T-helper 2 cell treated with Interferon-gamma antibody and Interleukin-4, amounts not matched to agents 100 ng/mL and 5 ng/mL, for 36 hours (primary cell): ENCODE results near the gene EEPD1. TPM values are rescaled to one million over a fixed set of nuclear protein-coding genes. Genes with fewer than 3 reads are reported as not detected.
"Not testable (repeated sequence)": the region's sequence is repeated elsewhere in the genome, so short reads cannot be mapped to it uniquely, and the experiment has no call there.

ENCODE experiments used
- intact Hi-C: fragments of 100-400 bp; cut with micrococcal nuclease; formaldehyde crosslinking; loops from one replicate; pipeline ENCODE4 v1.15.1; 2023
- total RNA-seq: library from RNA; stranded (reverse); gene quantifications from 2 replicates; pipeline ENCODE4 v1.2.3, GENCODE V29; 2022

EEPD1 gene
- total RNA-seq, 1 donor from 2014 or later = 11.5 TPM

DNA sequence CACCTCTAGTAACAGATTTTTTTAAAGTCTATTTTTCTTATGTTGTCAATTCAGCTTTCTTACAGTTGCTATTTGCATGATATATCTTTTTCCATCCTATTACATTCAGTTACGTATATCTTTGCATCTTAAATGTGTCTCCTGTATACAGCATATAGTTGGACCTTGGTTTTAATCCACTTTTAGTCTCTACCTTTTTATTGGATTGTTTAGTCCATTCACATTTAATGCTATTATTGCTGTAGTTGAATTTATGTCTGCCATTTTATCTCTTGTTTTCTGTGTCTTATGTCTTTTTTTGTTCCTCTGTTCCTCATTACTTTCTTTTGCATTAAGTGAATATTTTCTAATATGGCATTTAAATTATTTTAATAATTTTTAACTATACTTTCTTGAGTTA, 100.6 kb downstream of the EEPD1 start:
- intact Hi-C loops = no loop called here

DNA sequence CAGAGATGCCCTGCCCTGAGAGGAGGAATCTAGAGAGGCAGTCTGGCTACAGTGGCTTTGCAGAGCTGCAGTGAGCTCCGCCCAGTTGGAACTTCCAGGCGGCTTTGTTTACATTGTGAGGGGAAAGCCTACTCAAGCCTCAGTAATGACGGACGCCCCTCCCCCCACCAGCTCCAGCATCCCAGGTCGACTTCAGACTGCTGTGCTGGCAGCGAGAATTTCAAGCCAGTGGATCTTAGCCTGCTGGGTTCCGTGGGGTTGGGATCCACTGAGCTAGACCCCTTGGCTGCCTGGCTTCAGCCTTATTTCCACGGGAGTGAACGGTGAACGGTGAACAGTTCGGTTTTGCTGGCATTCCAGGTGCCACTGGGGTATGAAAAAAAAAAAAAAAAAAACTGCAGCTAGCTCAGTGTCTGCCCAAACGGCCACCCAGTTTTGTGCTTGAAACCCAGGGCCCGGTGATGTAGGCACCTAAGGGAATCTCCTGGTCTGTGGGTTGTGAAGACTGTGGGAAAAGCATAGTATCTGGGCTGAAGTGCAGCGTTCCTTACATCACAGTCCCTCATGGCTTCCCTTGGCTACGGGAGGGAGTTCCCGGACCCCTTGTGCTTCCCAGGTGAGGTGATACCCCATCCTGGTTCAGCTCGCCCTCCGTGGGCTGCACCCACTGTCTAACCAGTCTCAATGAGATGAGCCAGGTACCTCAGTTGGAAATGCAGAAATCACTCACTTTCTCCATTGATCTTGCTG, 105.6 kb downstream of the EEPD1 start:
- intact Hi-C loops = not testable (repeated sequence)

DNA sequence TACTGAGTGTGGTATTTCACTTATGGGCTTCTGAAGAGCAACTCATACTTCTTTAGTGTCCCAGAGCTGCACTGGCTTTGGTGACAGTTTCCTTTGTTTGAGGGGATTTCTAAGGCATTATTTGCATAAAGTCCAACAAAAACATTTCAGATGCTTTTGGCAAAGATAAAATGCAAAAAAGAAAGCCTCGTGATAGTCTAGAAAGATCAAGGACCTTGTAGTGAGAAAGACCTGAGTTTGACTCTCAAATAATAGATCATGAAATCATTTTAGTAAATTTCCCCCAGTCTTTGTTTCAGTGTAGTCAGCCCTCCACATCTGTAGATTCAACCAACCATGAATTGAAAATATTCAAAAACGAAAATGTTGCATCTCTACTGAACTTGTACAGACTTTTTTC, 107.4 kb downstream of the EEPD1 start:
- intact Hi-C loops = no loop called here

DNA sequence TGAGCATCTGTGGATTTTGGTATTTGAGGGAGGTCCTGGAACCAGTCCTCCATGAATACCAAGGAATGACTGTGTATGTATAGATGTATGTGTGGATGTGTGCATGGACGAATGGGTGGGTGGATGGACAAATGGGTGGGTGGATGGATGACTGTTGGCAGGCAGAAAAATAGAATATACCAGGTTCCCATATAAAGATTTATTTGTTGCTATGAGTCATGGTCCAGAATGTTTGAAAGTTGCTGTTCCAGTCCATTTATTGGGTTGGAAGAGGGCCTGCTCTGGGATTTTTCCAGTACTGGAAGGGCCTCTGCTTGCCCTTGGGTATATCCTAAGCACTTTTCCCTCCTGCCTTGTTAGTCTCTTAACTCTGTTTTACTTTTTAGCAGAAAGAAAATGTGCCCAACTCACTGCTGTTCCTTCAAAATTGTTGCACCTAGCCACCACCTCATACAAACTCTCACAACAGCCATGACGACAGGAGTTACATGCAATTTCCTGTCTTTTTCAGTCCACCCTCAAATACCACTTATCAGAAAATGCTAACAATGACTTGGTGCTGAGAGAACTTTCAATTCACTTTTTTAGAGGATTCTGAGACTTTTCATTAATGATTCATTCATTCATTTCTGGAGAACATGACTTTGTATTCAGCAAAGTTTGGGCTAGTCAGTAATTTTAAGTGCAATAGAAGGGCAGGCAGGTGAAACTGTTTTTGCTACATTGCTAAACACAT, 108.1 kb downstream of the EEPD1 start:
- intact Hi-C loops = no loop called here

DNA sequence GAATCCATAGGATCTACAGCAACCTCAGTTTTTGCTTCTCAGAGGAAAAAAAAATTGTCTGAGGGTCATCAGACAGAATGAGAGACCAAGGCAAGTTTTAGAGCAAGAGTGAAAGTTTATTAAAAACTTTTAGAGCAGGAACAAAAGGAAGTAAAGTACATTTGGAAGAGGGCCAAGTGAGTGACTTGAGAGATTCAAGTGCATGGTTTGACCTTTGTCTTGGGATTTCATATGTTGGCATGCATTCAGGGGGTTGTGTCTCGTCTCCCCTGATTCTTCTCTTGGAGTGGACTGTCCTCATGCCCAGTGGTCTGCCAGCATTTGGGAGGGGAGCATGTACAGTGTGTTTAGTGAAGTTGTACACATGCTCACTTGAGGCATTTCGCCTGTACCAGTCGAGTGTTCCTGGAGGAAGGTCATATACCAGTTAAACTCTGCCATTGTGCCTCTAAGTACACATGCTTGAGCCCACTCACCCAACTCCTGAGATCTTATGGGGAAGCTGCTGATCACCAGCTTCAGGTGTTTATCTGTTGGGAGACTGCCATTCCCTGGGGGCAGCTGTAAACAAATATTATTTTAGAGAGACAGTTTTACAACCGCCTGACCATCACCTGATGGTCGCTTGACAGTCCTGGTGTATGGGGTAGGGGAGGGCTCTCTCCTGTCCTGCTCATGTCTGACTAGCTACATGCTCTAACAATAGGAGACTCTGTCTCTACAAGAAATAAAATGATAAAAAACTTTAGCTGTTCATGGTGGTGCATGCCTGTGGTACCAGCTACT, 109.4 kb downstream of the EEPD1 start:
- intact Hi-C loops = no loop called here

DNA sequence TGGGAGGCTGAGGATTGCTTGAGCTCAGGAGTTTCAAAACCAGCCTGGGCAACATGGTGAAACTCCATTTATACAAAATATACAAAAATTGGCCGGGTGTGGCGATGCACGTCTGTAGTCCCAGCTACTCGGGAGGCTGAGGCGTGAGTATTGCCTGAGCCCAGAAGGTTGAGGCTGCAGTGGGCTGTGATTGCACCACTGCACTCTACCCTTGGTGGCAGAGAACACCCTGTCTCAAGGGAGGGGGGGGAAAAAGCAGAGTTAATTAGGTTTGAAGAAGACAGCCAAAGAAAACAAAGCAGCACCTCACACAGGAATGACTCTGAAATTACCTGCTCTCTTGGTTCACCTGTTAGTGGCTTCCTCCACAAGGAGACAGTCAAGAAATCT, 110.0 kb downstream of the EEPD1 start:
- intact Hi-C loops = no loop called here

DNA sequence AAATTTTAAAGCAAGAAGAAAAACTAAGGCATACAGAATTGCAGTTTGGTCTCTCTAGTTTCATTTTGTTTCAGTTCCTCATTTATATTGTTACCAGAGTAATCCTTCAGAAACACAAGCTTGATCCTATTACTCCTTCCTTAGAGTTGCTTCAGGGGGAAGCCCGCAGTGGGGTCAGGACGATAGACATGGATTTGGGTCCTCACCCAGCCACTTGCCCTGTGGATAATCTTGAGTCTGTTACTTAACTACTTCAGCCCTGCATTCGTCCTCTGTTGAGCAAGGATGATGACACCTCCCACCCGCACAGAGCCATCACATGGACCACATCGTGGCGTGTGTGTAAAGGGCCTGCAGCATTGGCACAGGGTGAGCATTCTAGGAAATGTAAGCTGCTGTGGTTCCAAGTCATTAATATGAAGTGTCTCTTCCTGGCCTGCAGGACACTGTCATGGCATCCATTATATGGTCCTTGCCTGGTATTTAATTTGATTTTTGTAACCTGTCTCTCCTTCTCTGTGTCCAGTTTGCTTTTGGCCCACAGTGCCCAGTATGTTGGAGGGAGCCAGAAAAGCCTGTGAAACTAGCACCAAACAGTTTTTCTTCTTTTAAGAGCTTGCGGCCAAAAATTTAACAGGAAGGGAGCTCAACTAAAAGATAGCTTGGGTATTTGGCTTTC, 111.2 kb downstream of the EEPD1 start:
- intact Hi-C loops = no loop called here

DNA sequence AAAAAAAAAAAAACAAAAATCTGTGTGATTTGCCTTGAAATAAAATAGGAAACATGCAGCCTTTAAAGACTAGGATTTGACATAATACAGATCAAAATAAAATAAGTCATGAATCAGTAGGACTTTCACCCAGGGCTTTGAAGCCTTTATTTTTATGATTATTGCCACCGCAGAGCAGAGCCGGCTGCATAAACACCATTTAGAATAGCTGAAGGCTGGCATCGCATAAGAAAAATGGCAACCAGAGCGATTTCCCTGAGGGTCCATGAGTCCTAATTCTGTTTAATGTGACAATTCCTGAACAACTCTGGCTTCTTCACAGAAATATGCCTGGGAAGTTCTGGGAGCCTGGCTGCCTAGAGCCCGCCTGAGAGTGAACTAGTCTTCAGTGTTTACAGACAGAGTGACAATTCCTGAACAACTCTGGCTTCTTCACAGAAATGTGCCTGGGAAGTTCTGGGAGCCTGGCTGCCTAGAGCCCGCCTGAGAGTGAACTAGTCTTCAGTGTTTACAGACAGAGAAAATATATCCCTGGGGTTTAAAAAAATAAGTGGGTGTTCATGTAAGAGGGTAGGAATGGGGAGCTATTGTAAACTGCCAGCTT, 112.0 kb downstream of the EEPD1 start:
- intact Hi-C loops = no loop called here

DNA sequence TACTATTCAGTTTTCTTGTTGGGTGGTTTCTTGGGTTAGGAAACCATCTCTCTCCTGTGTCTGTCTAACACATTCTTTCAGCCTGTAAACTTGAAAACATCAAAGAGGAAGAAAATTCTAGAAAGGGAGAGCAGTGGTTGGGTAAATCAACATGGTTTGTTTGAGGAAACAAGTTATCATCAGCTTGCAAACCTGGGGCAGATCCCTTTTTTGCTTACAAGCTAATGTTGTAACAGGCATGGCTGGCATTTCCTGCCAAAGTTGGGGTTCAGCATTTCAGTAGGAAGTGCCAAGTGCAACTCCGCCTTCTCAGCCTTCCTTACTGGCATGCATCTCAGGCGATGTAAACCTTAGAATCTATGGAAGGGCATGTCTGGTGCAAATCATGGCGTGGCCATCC, 112.6 kb downstream of the EEPD1 start:
- intact Hi-C loops = no loop called here

DNA sequence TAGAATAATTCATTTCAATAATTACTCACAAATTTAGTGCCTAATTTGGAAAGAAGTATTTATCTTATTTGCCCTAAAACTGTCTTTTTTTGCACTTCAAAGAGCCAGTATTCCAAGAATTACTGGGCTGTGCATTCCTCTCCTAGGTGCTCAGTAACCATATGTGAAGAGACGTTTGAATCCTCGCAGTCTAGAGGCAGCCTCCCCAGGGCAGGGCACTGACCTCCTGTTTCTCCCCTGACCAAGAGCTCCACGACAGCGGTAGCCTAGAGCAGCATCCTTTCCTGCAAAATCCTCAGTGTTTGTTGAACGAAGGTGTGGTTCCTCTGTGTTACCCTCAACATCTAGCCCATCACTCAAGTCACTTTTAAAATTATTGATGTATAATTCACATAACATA, 113.1 kb downstream of the EEPD1 start:
- intact Hi-C loops = no loop called here

DNA sequence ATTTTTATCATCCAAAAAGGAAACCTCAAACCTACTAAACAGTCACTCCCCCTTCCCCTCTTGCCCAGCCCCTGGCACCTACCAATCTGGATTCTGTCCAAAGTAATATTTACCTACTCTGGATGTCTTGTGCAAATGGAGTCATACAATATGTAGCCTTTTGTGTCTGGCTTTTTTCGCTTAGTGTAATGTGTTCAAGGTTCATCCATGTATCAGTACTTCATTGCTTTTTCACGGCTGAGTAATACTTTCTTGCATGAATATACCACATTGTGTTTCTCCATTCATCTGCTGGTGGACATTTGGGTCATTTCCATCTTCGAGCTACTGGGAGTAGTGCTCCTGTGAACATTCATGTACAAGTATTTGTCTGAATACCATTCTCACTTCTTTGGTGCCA, 113.6 kb downstream of the EEPD1 start:
- intact Hi-C loops = no loop called here

DNA sequence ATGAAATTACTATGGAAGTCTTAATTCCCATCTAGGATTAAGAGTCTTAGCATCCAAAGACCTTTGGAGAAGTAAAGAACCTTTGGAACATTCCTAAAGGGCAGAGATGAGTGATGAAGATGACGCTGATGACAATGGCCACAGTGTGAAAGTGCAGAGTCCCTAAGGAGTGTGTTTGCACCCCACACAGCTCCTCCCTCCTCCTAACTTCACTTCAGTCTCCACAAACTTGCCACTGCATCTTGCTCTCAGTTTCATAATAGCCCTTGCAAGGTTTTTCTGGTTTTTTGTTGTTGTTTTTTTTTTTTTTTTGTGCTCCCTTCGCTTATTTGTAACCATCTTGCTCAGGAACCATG, 119.1 kb downstream of the EEPD1 start:
- intact Hi-C loops = no loop called here

DNA sequence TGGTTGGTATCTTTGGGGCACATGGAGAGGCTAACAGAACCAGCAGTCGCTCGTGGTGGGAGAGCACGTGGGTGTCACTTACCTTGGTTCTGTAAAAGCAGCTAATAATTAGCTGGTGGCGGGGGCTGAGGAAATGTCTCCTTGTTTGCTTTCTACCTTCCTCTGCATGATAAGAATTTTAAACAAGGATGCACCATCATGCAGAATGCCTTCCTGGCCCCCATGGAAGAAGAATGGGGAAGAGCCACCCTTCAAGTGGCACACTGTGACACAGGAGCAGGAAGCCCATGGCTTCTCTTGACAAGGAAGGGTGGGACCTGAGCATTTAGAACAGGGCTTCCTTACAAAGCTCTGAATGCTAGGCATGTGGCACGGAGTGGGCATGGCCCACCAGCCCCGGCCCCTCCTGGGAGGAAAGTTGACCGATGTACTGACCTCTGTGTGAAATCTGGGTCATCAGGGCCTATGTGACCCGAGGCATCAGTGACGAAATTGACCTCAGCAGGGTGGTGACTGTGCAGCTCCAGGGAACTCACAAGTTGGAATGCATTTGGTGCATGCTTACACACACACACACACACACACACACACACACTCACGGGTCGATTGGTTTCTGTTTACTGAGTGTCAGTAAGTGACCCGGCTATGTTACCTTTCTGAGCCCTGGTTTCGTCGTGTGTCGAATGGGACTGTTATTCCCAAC, 119.7 kb downstream of the EEPD1 start:
- intact Hi-C loops = no loop called here

DNA sequence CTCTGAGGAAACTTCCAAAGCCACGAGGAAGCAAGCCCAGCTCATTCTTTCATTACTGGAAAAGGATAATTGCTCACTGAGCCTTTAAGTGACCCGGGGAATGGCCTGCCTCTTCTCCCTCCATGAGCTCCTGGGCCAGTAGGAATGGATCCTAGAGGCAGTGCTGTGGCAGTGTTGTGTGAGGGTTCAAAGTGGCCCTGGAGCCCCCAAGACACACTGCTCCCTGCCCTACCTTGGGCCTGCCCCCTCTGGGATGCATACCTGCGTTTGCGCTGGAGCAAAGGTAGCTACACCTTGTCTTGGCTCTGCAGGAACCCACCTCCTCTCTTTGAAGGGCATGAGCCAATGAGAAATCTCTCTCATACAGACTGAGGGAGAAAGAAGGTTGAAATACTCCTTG, 120.8 kb downstream of the EEPD1 start:
- intact Hi-C loops = no loop called here

DNA sequence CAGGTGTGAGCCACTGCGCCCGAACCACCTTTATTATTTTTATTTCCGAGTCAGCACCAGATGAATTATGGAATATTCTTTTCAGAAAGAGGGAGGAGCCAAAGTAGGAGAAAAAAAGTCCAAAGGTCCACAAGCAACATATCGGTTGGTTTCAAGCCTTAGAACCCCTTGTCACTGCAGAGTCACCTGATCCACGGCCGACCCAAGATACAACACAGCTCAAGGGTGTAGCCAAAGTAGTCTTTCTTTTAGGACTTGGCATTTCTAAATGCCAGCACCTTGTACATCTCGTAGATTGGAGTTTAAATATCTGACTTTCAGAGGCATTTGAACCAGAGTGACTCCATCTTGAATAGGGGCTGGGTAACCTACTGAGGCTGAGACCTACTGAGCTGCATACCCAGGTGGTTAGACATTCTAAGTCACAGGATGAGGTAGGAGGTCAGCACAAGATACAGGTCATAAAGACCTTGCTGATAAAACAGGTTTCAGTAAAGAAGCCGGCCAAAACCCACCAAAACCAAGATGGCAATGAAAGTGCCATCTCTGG, 122.8 kb downstream of the EEPD1 start:
- intact Hi-C loops = no loop called here

DNA sequence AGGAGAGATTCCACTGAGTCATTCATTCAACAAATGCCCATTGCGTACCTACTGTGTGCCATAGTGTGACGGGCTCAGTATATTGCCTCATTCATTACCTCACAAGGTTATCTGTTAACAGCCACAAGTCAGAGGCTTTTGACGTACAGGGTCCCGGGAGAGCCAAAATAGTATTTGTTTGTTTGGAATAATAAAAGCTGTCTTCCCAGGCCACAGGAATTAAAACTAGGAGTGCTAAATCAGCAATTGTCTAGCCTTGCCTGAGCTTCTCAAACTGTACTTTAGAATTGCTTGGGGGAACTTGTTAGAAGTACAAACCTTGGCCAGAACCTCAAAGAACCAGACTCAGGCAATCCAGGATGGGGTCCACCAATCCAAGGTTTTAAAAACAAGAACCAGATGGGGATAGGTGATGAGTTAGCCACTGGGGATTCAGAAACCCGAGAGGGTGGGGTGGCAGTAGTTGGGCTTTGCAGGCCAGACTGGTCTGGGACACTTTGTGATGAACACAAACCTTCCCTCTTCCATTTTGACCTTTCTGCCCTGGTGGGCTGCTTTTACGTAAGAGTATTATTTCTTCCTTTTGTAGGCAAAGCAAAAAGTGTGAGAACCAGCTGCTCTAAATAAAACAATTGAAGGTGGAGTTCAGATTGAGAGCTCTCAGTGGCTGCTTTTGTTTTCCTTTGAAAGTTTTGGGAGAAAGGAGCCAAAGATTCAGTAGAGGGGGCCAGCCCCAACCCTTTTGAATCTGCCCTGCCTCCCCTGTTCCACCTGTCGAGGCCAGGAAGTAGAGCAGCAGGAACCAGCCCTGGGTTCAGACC, 123.6 kb downstream of the EEPD1 start:
- intact Hi-C loops = no loop called here

DNA sequence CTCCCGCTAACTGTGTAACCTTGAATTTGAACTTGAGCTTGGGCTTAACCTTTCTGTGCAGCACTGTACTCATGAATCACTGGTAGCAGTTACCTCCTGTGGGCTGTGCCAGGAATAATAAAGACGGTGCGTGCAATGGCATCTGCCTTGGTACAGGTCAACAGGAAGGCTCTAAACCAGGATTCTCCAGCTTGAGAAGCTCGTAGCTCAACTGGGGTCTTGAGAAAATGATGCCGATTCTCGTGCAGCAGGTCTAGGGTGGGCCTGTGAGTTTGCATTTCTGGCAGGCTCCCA, 124.1 kb downstream of the EEPD1 start:
- intact Hi-C loops = no loop called here

DNA sequence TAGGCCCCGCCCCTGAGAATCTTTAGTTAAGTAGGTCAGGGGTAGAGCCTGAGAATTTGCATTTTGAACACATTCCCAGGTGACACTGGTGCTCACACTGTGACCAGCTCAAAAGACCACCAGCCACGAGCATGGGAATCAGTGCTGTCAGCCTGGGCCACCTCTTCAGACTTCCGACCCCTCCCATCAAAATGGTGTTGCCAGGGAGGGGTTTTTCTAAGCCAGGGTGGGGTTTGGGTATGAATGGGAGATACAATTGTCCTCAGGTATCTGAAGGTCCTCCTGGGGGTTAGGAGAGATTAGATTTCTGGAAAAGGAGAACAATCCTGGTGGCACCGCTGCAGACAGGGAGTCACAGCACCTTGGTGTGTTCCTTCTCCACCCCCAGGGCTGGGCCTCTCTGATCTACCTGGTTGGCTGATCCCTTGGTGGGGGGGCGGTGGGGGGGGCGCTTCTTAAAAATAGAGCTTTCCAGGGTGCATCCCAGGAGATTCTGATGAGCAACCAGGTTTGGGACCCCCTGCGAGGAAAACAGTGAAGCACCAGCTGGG, 125.1 kb downstream of the EEPD1 start:
- intact Hi-C loops = no loop called here

DNA sequence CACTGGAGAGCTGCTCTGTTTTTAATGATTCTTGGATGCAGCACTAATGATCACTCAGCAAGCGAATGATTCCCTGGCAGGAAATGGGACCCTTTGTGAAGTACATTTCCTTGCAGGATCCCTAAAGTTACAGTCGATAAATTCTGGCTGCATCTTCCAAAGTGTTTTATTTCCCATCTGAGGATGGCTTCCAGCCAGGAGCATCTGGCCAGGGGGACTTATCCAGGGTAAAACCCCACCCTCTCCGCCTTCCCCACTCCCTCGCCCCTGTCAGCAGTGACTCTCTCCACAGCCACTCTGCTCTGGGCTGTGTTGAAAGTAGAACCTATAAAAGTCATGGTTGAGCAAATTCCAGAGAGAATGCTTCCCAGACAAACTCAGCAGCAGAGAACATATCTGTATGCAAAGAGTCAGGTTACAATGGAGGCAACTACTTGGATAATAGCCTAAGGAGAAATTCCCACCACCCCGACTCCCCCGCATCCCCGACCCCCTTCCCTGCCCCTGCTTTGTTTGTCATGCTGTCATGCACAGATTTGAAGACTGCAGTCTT, 125.6 kb downstream of the EEPD1 start:
- intact Hi-C loops = no loop called here
